ENCODE measurements around the gene DLG2. TPM values are rescaled to one million over a fixed set of nuclear protein-coding genes. Genes with fewer than 3 reads are reported as not detected.

DLG2 gene
- total and polyA plus RNA-seq, 4 donors, result 0.30 to 5.5 (median 0.68) TPM

DNA sequence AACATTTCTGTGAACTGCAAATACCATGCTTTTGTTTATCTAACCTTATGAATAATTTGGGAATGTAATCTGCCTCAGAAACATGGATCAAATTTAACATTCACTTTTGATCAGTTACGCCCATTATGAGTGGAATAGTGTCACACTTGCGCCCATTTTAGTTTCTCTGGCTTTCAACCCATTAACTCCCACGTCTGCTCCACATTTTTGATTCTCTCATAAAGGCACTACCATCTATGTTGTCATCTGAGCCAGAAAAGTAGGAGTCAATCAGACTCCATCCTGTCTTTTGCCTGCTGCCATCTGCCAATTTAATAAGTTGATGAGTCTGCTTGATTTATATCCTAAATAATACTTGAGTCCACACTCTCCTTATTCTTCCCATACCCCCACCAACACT, 1090.7 kb downstream of the DLG2 start (continued):
- TF ChIP-seq, protein P1, sequence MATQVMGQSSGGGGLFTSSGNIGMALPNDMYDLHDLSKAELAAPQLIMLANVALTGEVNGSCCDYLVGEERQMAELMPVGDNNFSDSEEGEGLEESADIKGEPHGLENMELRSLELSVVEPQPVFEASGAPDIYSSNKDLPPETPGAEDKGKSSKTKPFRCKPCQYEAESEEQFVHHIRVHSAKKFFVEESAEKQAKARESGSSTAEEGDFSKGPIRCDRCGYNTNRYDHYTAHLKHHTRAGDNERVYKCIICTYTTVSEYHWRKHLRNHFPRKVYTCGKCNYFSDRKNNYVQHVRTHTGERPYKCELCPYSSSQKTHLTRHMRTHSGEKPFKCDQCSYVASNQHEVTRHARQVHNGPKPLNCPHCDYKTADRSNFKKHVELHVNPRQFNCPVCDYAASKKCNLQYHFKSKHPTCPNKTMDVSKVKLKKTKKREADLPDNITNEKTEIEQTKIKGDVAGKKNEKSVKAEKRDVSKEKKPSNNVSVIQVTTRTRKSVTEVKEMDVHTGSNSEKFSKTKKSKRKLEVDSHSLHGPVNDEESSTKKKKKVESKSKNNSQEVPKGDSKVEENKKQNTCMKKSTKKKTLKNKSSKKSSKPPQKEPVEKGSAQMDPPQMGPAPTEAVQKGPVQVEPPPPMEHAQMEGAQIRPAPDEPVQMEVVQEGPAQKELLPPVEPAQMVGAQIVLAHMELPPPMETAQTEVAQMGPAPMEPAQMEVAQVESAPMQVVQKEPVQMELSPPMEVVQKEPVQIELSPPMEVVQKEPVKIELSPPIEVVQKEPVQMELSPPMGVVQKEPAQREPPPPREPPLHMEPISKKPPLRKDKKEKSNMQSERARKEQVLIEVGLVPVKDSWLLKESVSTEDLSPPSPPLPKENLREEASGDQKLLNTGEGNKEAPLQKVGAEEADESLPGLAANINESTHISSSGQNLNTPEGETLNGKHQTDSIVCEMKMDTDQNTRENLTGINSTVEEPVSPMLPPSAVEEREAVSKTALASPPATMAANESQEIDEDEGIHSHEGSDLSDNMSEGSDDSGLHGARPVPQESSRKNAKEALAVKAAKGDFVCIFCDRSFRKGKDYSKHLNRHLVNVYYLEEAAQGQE (IDR thresholded peaks at IDR 0.05), result no peak
- TF ChIP-seq, protein P2, sequence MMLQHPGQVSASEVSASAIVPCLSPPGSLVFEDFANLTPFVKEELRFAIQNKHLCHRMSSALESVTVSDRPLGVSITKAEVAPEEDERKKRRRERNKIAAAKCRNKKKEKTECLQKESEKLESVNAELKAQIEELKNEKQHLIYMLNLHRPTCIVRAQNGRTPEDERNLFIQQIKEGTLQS (IDR thresholded peaks at IDR 0.05), result no peak
- no peak for TF ChIP-seq EGR1 (IDR thresholded peaks at IDR 0.05; ENCODE audit: low read depth in 2 of 2)

DNA sequence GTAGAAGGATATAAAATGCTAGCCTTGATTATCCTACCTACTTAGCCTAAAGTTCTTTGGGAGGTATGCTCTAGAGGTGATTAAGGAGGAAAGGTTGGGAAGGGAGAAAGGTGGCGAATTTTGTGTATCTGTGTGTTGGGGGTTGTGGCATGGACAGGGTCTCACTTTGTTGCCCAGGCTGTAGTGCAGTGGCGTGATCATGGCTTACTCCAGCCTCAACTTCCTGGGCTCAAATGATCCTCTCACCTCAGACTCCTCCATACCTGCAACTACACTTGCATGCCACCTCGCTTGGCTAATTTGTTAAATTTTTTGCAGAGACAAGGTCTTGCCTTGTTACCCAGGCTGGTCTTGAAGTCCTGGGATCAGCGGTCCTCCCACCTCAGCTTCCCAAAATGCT, 1094.8 kb downstream of the DLG2 start:
- 93% methylated on average over 4 of the region's 4 CpGs for whole genome bisulfite sequencing
- Histone ChIP-seq H3K4me3 (ENCODE audit: low read depth in 1 of 3, low read length in 3 of 3) (no peak overlapping the region), H3K9ac (ENCODE audit: low read depth in 1 of 2, low read length in 2 of 2) (no peak overlapping the region), H3K36me3 (ENCODE audit: control insufficient read depth in 4 of 4, insufficient read depth in 3 of 4, low read depth in 1 of 4, low read length in 3 of 4) (no peaks in the 10 kb centered on the region), H3K9me3 (ENCODE audit: control insufficient read depth in 4 of 4, low read length in 3 of 4) (no peaks in the 10 kb centered on the region), H3K27ac (ENCODE audit: low read depth in 1 of 2, low read length in 2 of 2) (no peak overlapping the region), H3K4me1 (ENCODE audit: control insufficient read depth in 4 of 4, insufficient read depth in 4 of 4, low read length in 3 of 4) (no peaks in the 10 kb centered on the region), H3K27me3 (ENCODE audit: control insufficient read depth in 4 of 4, insufficient read depth in 4 of 4, low read length in 3 of 4) (peaks cover 0 to 2% (median 0%) of the 10 kb centered on the region in 4 donors)
- DNase-seq (ENCODE audit: low spot score), result no peak
- TF ChIP-seq TAF1 (conservative IDR thresholded peaks at IDR 0.05), result no peak
- TF ChIP-seq JUND (IDR thresholded peaks at IDR 0.05), result no peak

DNA sequence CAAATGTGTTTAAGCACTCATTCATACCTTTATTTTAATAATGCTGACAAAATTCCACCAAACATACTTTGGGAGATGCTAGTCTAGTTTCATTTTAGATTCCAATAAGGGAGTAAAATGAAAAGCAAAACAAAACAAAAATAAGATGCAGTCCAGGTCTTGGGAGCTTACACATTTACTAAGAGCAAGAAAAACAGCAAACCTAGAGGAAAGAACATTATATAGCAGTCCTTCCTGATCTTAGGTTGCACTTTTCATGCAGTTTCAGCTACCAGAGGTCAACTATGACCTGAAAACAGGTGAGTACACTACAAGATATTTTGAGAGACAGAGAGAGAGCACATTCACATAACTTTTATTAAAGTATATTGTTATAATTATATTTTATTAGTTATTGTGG, 1100.9 kb downstream of the DLG2 start:
- no peaks in the 10 kb centered on the region for H3K27me3 ChIP-seq (ENCODE audit: control insufficient read depth in 4 of 4, insufficient read depth in 4 of 4, low read length in 3 of 4)
- TF ChIP-seq, protein P1 (IDR thresholded peaks at IDR 0.05), result no peak
- TF ChIP-seq EGR1 (IDR thresholded peaks at IDR 0.05; ENCODE audit: low read depth in 2 of 2) (no peak), TAF1 (conservative IDR thresholded peaks at IDR 0.05) (no peak), RAD21 (IDR thresholded peaks at IDR 0.05) (no peak), YY1 (IDR thresholded peaks at IDR 0.05) (no peak), FOXA1 (IDR thresholded peaks at IDR 0.05) (no peak), RXRA (IDR thresholded peaks at IDR 0.05) (no peak)
- no peak overlapping the region for H3K27ac ChIP-seq (ENCODE audit: low read depth in 1 of 2, low read length in 2 of 2)
- no peak for DNase-seq (ENCODE audit: low spot score)
- no peaks in the 10 kb centered on the region for H3K4me1 ChIP-seq (ENCODE audit: control insufficient read depth in 4 of 4, insufficient read depth in 4 of 4, low read length in 3 of 4)
- no peaks in the 10 kb centered on the region for H3K9me3 ChIP-seq (ENCODE audit: control insufficient read depth in 4 of 4, low read length in 3 of 4)
- no peak overlapping the region for H3K4me3 ChIP-seq (ENCODE audit: low read depth in 1 of 3, low read length in 3 of 3)
- H3K9ac ChIP-seq (ENCODE audit: low read depth in 1 of 2, low read length in 2 of 2), result no peak overlapping the region
- no peaks in the 10 kb centered on the region for H3K36me3 ChIP-seq (ENCODE audit: control insufficient read depth in 4 of 4, insufficient read depth in 3 of 4, low read depth in 1 of 4, low read length in 3 of 4)
